OCI-LY7 (cell line): ENCODE measurements around the gene TEX2. TPM values are rescaled to one million over a fixed set of nuclear protein-coding genes. Genes with fewer than 3 reads are reported as not detected.

Experiments used
- BruUV-seq: library from RNA; stranded (reverse); fragments of 400-500 nt; replicated peaks from 2 replicates; lab custom pipeline; 2021; lab: Mats Ljungman, UMichigan
- CTCF ChIA-PET: fragments of 300-600 bp; sonication (Branson Sonifier 250); formaldehyde crosslinking; loops from one replicate; lab custom pipeline; 2022; ENCODE audit warnings: antibody characterized with exemption; ENCODE audit not compliant: unreplicated experiment; lab: Charles Lee
- POLR2A ChIA-PET: fragments of 300-600 bp; sonication (Branson Sonifier 250); formaldehyde crosslinking; loops from one replicate; lab custom pipeline; 2022; ENCODE audit warnings: antibody characterized with exemption; lab: Charles Lee
- DNase-seq: peaks from one replicate; pipeline ENCODE4 v3.0.0-alpha.2; 2015; ENCODE audit warnings: low spot score
- H2AFZ ChIP-seq: fragments of 200-600 bp; sonication (generic), shearing (Covaris generic); 2 replicates; pipeline ENCODE4 v1.6.1; 2014; ENCODE audit warnings: mild to moderate bottlenecking, antibody characterized with exemption, low read length, moderate library complexity
- H3K27ac ChIP-seq: fragments of 200-600 bp; sonication (generic); 2 replicates; pipeline ENCODE4 v1.5.1; 2014; ENCODE audit warnings: mixed run types, low read depth, mild to moderate bottlenecking, moderate library complexity, low read length, inconsistent platforms; ENCODE audit not compliant: poor library complexity, severe bottlenecking
- H3K36me3 ChIP-seq: fragments of 200-600 bp; sonication (generic); 2 replicates; pipeline ENCODE4 v1.6.1; 2014; ENCODE audit warnings: mild to moderate bottlenecking, antibody characterized with exemption, low read length, moderate library complexity, mixed read lengths; ENCODE audit not compliant: insufficient read depth
- H3K4me1 ChIP-seq: fragments of 200-600 bp; sonication (generic); 2 replicates; pipeline ENCODE4 v1.5.1; 2014; ENCODE audit warnings: mild to moderate bottlenecking, low read length; ENCODE audit not compliant: insufficient read depth, poor library complexity, severe bottlenecking
- H3K4me2 ChIP-seq: fragments of 200-600 bp; sonication (generic); 2 replicates; pipeline ENCODE4 v1.6.1; 2014; ENCODE audit warnings: mild to moderate bottlenecking, low read length
- H3K4me3 ChIP-seq: fragments of 200-600 bp; sonication (generic); 2 replicates; pipeline ENCODE4 v1.5.1; 2014; ENCODE audit warnings: mild to moderate bottlenecking, low read depth, low read length; ENCODE audit not compliant: poor library complexity, severe bottlenecking
- H3K79me2 ChIP-seq: fragments of 200-600 bp; sonication (generic); 2 replicates; pipeline ENCODE4 v1.6.1; 2016; ENCODE audit warnings: low read depth, mild to moderate bottlenecking, low read length, moderate library complexity, mixed read lengths; ENCODE audit not compliant: insufficient read depth
- H3K9me2 ChIP-seq: fragments of 200-600 bp; sonication (generic); 2 replicates; pipeline ENCODE4 v1.6.1; 2016; ENCODE audit warnings: mild to moderate bottlenecking, low read length, mixed read lengths; ENCODE audit not compliant: insufficient read depth
- H3K9me3 ChIP-seq: fragments of 200-600 bp; sonication (generic); 2 replicates; pipeline ENCODE4 v1.6.1; 2014; ENCODE audit warnings: mild to moderate bottlenecking, mixed run types, low read length, mixed read lengths
- H4K20me1 ChIP-seq: fragments of 200-600 bp; sonication (generic); 2 replicates; pipeline ENCODE4 v1.6.1; 2014; ENCODE audit warnings: mild to moderate bottlenecking, antibody characterized with exemption, low read length, moderate library complexity, mixed read lengths; ENCODE audit not compliant: insufficient read depth
- CTCF ChIP-seq: fragments of 200-600 bp; sonication (generic); conservative IDR thresholded peaks from 2 replicates; pipeline ENCODE4 v1.5.1; 2014; ENCODE audit warnings: mild to moderate bottlenecking, antibody characterized with exemption, low read length, moderate library complexity, mixed read lengths
- EZH2phosphoT487 ChIP-seq: fragments of 200-600 bp; sonication (generic); IDR thresholded peaks from 2 replicates; pipeline ENCODE4 v1.6.1; 2018; ENCODE audit warnings: low read depth, borderline replicate concordance, mild to moderate bottlenecking, mixed run types, antibody characterized with exemption, low read length, moderate library complexity, mixed read lengths
- intact Hi-C: fragments of 100-400 bp; cut with micrococcal nuclease; formaldehyde crosslinking; loops from one replicate; pipeline ENCODE4 v1.10.0; 2022; ENCODE audit not compliant: unreplicated experiment
- total RNA-seq, 2 experiments: library from RNA; depleted of rRNA in 1 of 2; stranded (reverse); fragments of >200 nt in 1 of 2; shearing (Covaris generic) in 1 of 2; gene quantifications; 2 replicates each; pipeline ENCODE4 v1.2.3, GENCODE V29; 2014 to 2022

TEX2 gene
- total RNA-seq, 2 experiments from 2014 or later = 7.4 to 12.4 TPM

DNA sequence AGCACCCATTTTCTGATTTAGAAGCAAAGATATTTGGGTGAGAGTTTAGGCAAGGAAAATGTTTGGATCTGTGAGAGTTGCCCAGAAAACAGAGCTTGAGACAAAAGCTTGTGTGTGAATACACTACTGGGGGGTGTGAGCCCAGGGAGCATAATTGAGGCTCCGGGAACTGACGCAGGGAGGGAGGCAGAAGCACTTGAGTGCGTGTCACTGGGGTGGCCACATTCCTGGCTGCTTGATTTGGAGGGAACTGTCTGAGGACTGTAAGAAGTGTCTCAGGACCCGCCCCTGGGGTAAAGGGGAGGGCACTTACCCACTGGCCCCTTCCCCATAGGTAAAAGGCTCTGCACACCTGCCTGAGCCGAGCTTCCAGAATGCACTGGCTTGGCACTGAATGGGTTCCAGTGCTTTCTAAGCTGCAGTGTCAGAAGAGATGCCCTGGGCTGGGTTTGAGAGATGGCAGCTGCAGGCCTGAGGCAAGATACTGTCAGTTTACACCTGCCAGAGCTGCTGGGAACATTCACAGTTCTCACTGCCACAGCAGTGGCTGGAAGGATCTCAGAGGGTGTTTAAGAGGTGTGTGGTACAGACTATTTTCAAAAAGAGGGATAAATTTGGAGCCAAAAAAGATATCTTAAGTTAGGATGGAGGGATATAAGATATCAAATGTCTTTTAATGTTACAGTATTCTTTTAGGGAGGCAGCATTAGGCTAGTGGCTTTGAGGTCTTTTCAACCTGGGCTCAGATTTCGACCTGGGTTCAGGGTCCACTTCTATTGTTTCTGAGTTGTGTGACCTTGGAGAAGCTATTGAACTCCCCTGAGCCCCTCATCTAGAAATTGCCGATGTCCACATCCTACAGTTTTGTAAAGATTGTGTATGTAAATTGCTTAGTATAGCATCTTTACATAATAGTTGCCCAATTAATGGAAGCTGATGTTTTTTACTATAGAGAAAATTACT, 6.9 kb upstream of the TEX2 start:
- intact Hi-C loops = no loop called here
- Histone ChIP-seq H4K20me1 (no peaks in the 10 kb centered on the region), H3K27ac (no peak overlapping the region), H3K9me3 (peaks cover 3% of the 10 kb centered on the region; the same call in 1 of the 2 replicates), H3K4me1 (peaks cover 9% of the 10 kb centered on the region), H3K79me2 (no peaks in the 10 kb centered on the region), H2AFZ (peak overlapping the region; percentile 52; the same call in 1 of the 2 replicates), H3K4me3 (no peak overlapping the region), H3K36me3 (no peaks in the 10 kb centered on the region), H3K4me2 (no peak overlapping the region), H3K9me2 (no peaks in the 10 kb centered on the region)
- ChIA-PET POLR2A (no interaction called here), CTCF (no interaction called here)
- no peak for TF ChIP-seq CTCF
- TF ChIP-seq EZH2phosphoT487 = no peak
- BruUV-seq = no TSS peak
- no peak for DNase-seq

GRCh38 chr17:64264891-64265290, 1.8 kb upstream of the TEX2 start:
- no peak for TF ChIP-seq EZH2phosphoT487
- TF ChIP-seq CTCF = no peak
- Histone ChIP-seq H3K27ac (no peak overlapping the region), H3K9me2 (no peaks in the 10 kb centered on the region), H3K79me2 (peaks cover 11% of the 10 kb centered on the region; the same call in 1 of the 2 replicates), H3K4me1 (peaks cover 17% of the 10 kb centered on the region), H3K36me3 (no peaks in the 10 kb centered on the region), H3K9me3 (no peaks in the 10 kb centered on the region), H3K4me3 (no peak overlapping the region), H3K4me2 (no peak overlapping the region), H2AFZ (no peak overlapping the region; the same call in 1 of the 2 replicates), H4K20me1 (no peaks in the 10 kb centered on the region; the same call in 1 of the 2 replicates)
- POLR2A ChIA-PET = interaction anchor here (0.5 kb wide), 1 partner anchor 726 kb away, joined by 5 read pairs; no protein-coding TSS in a partner anchor
- intact Hi-C loops = no loop called here
- no peak for DNase-seq
- BruUV-seq = no TSS peak
- CTCF ChIA-PET = no interaction called here
